NCI-H187 treated with DMSO at 0.1 percent for 48 hours (cell line): ENCODE data around the gene KIF3A.

ENCODE experiments used
- DNase-seq: peaks from one replicate; lab custom pipeline; 2025; lab: John Stamatoyannopoulos, UW

The KIF3A gene

DNA sequence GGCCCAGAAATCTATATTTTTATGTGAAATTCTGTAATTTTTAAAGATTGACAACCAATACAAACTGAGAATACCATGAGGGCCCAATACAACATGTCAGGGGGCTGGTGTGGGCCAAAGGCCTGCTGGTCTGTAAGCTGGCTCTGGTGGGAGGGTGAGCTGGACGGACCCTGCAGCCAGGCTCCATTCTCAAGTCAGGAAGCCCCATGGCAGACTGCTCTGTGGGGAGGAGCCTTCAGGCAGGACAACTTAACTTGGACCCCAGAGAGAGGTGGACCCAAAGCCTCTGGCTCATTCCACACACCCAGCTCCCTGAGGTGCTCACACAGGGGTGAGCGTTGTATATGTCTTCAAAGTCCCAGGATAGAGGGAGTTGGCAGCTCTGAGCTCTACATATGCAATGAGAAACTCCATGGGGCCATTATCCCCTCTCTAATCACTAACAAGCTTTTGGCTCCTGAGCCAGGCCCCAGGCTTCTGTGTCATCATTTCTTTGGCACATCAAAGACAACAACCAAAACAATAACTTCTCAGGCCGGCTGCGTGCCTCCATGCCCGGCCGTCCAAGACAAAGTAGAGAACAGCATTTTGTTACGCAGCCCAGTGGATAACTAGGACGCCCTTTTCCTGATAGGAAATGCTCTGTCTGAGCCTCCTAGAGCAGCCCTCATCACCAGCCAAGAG is 33.3 kb upstream of the KIF3A start:
- no peak for DNase-seq

DNA sequence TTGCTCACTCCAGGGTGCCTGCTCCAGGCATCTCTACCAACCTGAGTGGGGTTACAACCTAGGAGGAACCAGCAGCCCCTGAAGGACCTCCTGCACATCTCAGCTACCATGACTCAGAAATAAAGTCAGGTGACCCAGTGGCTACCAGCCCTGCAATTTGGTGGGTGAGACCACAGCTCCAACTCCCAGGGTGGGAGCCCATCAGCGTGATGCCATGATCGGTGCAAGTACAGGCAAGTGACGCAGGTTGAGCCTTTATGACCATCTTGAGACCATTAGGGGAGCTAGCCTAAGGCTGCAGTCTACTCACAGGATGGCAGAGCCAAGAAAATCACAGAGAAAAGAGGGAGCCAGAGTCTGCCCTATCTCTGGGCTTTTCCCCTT is 31.1 kb upstream of the KIF3A start:
- no peak for DNase-seq

DNA sequence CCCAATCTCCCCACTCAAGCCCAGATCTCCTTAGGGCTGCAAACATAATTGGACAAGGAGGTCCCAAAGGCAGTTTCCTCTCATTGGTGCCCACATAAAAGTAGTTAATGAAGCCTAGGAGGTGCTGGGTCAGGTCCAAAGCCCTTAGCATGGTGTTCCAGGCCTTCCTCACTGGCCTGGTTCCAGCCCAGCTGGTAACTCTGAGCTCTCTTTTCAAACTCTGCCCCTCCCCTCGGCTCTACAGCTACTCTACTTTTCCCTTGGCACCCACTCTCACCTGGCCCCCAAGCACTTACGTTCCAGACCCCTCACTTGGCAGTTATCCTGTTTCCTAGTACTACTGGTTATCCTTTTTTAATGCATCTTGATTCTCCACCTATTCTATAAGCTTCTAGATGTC is 29.8 kb upstream of the KIF3A start:
- no peak for DNase-seq

DNA sequence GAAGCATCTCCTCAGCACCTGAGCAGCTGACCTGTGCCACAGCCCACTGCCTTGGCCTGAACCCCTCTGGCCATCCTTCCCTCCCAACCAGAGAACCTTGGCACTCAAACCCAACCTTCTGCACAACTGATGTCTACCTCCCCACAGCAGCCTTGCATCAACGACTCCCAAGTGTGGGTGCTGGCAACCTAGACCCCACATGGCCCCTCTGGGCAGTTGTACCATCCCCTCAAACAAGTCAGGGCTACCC is 29.4 kb upstream of the KIF3A start:
- no peak for DNase-seq

DNA sequence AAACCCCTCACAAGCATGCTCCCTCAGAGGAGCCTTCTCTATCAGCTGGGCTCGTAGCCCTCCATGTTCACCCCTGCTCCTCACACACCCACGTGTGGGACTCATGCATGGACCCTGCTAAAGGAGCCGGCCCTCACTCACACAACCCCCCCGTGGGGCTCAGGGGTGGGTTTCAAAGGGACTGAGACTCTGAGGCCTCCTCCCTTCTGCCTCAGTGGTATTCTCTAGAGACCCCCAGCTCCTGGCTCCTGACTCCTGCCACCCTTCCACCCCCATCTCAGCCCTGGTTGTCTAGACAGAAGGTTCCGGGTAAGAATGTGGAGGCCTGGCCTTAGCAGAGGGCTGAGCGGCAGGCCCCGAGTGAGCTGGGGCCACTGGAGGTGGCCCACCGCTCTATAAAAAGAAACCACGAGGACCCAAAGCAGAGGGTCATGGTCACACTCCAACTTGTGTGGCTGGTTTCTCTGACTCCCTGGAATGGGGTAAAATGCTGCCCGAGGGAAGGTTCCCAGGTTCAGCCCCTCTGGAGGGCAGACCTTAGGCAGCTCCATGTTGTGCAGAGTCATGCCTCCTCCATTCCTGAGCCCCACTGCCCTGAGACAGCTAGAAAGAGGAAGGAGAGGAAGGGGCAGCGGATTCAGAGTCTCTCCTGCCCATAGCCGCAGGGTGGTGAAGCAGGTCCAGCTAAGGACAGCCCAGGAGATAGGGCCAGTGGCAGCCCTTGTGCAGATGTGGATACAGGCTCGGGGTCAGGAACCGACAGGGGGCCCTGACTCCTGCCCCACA is 28.9 kb upstream of the KIF3A start:
- DNase-seq: no peak

DNA sequence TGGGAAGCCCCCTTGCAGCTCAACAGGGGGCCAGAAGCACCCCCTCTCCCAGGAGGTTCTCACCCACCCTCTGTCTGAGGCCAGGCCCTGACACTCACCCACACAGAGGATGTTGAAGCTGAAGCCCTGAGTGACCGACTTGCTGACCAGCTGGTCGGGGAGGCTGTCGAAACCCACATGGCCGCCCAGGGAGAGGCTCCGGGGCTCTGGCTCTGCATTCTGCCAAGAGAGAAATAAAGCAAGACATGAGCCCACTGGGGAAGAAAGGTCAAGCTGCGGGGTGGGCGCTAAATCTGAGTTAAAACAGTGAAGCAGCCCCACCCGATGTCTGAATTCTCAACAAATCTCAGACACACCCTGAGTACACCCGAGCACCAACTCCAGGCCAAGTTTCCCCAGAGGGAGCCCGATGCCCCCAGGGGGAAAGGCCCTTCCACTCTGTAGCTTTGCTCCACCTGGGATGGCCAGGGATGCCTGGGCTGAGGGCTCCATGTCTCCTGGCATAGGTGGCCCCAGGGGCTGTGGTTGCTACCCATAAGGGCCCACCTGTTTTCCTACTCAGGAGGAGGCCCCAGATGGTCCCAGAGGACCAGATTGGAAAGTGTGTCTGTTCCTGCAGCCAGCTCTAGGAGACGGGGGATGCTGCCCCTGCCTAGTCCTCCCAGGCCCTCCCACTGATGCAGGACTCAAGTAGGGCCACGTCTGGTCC is 28.1 kb upstream of the KIF3A start:
- DNase-seq: no peak

DNA sequence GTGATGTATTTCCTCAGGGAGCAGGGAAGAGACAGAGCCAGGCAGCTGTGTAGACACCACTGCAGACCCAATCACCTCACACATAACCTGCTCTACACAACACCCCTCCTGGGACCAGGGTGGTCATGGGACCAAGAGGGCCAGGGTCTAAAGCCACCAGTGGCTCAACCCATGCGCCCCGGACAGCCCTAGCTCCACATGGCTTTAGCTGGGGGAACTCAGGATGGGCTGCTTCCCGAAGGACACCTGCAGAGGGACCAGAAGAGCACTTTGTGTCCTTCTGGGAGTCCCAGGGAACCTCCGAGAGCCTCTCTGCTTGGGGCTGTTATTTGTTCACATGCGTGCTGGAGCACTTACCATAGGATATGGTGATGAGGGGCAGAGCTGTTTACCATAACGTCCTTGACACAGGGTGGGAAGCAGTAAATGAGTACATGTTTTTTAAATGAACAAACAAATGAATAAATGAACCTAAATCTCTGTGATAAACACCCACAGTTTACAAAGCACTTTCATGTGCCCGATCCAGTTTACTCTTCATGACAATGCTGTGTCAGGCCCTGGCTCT is 27.4 kb upstream of the KIF3A start:
- DNase-seq: no peak

DNA sequence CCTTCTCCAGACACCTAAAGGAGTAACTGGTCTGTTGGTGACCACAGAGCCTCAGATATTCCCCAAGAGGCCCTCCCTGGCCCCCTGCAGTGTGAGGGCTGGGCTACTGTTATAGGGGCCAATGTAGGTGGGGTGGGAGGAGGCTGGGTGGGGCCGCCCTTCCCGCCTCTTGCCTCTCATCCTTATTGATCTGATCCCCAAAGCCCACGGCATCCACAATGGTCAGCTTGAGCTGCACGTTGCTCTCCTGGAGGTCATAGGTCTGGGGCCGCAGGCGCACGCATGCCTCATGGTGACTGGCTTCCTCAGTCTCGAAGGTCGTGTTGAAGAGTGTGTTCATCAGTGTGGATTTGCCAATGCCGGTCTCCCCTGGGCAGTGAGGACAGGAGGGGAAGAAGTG is 26.7 kb upstream of the KIF3A start:
- DNase-seq: no peak

DNA sequence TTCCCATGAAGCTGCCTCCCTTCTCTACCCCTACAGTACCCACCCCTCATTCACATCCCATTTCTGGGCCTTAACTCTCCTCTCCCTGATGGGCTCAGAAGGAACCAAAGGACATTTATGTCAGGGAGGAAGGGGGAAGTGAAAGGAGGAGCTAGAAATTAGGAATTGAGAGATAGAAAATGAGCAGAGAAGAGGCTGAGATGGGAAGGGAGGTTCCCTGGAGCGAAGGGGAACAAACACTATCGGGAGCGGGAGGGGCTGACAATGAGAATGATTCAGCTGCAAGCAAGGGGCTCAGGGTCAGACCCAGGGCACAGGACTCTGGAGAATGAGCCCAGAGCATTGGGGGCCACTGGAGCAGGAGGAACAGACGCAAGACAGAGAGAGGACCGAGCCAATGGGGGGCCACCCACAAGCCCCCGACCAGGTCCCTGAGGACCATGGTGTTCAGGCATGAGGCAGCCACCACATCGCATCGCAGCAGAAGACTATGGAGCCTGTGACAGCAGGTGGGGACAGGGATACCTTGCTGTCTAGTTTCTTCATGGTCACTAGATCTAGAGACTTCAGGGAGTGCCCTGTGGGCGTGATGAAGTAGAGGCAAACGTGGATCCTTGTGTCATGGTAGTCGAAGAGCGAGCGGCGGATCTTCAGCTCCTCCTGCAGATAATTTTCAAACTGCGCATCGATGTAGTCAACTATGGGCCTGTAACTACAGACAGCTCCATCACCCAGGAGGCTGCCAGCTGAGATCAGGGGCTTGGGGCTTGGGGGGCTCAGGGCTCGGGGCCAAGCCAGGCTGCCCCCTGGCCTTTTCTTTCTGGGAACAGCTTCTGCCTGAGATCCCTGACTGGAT is 26.1 kb upstream of the KIF3A start:
- no peak for DNase-seq

DNA sequence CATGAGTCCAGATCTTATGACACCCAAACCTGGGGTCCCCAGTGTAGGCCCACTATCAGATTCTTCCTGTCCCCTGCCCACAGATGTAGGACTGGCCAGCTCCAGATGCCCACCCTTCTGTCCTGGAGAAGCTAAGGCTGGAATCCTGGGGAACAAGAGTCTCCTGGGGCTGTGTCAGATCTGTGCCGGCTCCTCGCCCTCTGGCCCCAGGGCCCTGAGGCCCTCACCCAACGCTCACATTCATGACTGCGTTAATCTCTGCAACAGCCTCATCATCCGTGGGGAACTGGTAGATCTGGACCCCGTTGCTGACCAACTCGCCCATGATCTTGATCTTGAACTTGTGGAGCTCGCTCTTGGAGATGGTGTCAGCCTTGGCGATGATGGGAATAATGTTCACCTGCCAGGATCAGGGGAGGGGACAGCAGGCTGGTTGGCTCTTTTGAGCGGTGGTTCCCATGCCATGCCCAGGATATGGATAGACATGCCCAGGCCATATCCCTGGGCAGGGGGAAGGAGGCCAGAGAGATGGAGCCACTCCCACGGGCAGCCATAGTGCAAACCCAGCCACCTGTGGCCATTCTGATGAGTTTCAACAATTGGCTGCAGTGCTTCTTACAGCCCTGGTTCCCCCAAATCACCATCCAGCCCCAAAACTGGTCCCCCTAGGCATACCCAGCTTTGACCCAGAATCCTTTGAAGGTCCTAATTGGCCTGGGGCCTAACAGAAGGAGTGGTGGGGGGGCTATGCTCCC is 25.1 kb upstream of the KIF3A start:
- no peak for DNase-seq

DNA sequence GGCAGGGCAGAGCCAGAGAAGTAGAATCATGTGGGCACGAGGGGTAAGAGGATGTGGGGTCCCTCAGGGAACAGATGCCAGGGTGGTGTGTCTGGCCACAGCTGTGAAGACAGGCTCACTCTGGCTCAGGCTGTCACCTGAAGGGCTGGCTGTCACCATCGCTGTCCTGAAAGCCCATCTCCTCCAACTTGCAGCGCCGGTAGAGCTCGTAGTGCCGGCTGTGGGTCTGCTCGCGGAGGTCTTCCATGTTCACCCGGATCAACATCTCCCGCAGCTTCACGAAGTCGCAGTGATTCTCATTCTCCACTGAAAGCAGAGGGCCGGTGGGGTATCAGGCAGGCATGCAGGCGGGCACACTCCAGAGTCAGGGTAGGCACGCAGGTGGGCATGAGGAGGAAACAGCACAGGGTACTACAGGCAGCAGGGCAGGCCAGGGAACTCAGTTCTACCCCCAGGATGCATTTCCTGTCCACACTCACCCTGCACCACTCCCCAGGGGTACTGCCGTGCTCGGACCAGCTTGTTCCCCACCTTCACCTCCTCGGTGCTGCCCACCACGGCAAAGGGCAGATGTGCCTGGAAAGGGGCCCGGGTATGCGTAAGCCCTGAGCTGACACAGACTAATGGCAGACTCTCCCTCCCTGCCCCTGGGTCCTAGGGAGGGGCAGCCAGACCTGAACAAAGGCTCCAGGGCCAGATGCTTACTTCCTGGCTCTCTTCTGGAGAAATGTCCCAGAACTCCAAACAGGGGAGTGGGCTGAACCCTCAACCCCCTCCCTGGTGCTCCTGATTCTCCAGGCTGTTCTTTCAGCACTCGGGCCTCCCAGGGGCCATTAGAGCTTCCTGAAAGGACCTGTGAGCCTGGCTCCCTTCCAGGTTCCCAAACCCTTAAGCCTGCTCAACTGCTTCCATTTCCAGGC is 24.2 kb upstream of the KIF3A start:
- no peak for DNase-seq

DNA sequence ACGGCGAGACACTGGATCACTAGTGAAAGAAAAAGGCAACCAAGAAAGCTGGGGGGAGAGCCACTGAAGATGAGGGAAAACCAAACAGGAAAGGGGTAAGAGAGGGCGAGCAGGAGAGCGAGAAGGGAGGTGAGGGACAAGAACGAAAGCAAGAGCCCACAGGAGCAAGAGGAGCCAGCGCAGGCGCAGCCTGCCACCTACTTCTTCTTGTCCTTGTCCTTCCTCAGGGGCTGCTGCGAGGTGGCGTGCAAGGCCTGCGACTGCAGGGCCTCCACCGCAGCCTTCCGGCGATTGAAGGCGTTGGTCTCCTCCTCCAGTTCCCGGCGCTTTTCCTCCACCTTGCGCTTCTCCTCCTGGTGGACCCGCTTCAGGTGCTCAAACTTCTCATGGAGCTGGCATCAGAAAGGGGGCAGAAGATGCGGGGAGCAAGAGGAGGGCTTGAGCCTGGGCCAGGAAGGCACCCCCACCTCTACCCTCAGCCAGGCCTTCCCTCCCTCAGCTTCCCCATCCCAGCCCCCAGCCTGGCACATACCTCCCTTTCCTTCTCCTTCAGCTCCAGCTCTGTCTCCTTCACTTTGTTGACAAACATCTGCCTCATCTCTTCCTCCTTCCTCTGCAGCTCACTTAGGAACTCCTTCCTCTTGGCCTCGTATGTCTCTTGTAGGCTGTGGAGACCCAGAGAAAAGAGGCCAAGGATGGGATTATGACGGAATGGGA is 23.4 kb upstream of the KIF3A start:
- DNase-seq: no peak

DNA sequence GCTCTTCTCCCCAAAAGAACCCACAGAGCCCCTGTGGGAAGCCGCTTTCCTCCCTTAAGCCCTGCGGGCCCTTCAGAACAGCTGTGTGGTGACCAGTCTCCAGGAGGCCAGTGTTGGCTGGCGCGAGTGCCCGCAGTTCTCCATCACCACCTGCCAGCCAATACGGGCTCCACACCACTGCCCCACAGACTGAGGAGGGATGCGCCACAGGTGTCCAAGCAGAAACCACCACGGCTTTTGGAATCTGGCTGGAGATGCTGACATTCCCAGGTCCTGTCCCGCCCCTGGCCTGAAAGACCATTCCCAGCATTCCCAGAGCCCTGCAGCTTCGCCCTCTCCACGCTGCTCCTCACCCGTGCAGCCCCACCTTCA is 22.7 kb upstream of the KIF3A start:
- no peak for DNase-seq

DNA sequence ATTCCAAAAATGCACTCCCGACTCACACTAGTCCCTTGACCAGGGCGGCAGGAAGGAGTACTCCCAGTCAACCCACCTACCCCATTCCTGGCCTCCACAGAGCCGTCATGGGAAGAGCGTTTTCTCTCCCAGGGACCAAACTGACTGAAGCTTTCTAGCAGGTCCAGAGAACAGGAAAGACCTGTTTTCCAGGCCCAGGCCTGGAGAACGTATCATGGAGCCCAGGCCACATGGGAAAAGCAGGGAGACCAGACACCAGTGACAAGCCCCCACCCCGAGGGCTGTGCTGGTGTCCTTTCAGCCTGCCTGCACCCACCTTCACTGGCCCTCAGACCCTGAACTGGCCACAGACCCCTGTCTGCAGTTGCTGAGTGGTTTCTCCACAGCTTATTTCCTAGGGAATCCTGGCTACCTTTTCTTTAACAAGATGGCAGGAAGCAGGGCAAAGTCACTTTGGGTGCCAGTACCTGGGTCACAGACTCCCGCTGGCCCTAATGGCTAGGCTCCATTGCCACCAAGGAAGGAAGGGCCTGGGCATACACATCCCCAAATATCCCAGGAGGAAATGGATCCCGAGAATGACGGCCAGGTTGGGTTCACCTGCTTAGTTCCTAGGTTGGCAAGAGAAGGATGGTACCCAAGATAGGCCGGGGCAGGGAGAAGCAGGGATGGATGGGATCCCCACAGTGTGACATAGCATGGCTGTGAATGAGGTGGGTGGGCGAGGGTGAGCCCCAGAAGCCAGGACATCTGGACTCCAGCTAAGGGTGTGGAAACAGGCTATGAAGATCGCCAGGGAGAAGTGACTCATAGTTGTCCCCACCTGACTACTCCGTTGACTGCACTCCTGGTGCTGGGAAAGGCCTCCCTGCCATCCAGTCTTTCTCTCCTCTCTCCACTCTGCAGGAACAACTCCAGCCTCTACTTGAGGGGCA is 22.0 kb upstream of the KIF3A start:
- DNase-seq: no peak

DNA sequence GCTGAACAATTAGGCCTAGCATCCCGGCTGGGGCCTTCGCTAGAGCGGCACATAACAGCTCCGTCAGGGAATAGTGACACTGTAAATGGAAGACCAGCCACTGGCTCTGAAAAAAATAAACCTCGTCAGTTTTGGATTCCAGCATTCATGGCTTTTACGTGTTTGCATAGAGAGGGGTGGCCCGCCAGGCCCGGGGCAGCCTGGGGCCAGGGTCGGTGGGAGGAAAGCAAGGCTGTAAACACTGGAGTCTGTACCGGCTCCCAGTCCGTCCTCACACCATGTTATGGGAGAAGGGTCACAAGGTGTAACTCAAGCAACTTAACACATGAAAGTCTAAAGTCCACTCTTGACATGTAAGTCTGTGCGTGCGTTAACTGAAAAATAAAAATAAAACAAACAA is 21.1 kb upstream of the KIF3A start:
- no peak for DNase-seq

DNA sequence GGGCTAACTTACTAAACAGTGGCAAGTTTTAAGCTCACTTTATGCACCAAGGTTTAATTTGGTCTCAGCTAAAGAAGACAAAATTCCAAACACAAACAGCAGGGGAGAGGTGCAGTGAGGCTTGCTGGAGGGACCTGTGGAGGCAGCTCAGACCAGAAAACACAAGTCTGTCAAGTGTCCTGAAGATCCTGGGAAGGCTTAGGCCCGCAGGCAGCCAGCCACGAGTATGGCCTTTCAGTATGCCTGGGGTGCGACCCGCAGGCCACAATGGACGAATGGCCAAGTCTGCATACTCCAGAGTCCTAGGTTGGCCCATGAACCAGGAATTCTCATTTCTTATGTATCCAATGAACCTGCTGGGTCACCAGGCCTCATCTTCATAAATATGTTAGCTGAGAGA is 19.2 kb upstream of the KIF3A start:
- no peak for DNase-seq

DNA sequence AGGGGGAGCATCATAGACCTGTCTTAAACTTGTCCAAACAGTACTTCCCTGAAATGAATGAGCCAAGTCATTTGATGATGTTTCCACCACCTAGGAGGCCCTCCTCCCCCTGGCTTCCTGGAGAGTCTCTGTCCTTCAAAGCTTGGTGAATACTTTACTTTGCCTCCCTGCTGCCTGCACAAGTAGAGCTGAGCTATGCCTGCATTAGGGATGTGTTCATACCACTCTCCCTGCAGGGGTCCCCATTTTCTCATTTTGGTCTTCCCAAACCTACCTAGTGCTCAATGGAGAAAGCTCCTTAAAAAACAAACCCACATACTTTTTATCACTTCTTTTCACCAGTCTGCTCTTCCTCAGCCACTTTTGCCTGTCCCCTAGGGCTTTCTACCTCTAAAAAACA is 17.6 kb upstream of the KIF3A start:
- no peak for DNase-seq

DNA sequence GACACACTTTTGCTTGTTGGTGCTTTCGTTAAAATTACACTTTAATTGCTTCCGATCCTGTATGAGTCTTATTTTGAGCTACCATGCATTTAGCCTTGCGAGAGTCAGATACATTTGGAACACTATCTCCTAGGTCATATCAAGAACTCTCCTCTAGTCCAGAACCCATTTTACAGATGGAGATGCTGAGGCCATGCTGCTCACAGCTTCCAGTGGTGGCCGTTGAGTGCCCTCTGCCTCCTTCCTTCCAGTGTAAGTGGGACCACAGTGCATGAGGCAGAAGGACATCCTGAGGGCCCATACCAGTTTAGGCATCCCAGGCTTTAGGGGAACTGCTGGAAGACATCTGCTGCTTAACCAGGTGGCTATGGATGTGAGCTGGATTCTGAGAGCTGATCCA is 16.8 kb upstream of the KIF3A start:
- no peak for DNase-seq
